ENCODE data around the gene ZNF844. TPM values are rescaled to one million over a fixed set of nuclear protein-coding genes. Genes with fewer than 3 reads are reported as not detected.
"Not testable (repeated sequence)": the region's sequence is repeated elsewhere in the genome, so short reads cannot be mapped to it uniquely, and the experiment has no call there.

Gene ZNF844
- total RNA-seq, 1 donor from 2014 or later = 1.6 TPM

DNA sequence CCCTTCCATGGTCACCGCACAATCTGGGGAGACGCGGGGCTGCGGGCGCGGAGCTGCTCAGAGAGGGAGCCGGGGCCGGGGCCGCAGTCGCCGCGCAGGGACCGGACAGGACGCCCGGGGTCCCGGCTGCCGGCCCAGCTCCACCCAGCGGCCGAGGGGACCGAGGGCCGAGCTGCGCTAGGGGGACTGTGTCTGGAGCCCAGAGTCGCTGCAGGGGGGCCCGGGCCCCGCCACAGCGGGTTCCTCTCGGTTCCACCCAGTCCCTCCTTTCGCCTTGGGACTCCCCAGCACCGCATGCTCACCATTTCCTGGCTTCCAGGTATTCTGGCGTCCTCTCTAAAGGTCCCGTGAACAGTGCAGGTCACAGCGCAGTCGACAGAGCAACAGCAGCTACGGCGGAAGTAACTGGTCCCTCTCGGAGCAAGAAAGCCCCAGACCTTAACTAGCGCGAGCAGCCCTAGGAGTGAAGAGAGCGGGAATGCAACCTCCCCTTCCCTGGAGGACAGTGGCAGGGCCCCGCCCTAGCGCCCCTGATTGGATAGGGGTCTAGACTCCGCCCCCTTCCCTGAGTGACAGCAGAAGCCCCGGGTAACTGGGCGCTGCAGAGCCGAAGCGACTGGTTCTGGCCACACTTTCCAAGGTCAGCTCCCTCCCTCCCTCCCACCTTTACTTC, 11.9 kb upstream of the ZNF844 start, which contains the start of gene ZNF878:
Gene ZNF878, minus strand, starts transcription at position 465 of the 673 bp plus-strand sequence. Its CDS starts 160 bp downstream, at position 305.
- DNase-seq (ENCODE audit: low read depth) (peak; percentile 63), FAIRE-seq (no peak)
- Histone ChIP-seq H3K4me3 (ENCODE audit: low read depth, low read length) (peak within 1 kb of the TSS; percentile 53), H3K27me3 (ENCODE audit: control insufficient read depth, insufficient read depth, low read length) (no peaks in the 10 kb centered on the region), H3K36me3 (ENCODE audit: control insufficient read depth, insufficient read depth, low read length) (no peaks in the 10 kb centered on the region)
- TF ChIP-seq CTCF (IDR thresholded peaks at IDR 0.05; ENCODE audit: insufficient read depth, low read length, severe bottlenecking) = no peak

GRCh38 chr19:12055784-12056183, 8.7 kb upstream of the ZNF844 start:
- TF ChIP-seq CTCF (IDR thresholded peaks at IDR 0.05; ENCODE audit: insufficient read depth, low read length, severe bottlenecking) = no peak
- Histone ChIP-seq H3K36me3 (ENCODE audit: control insufficient read depth, insufficient read depth, low read length) (no peaks in the 10 kb centered on the region), H3K27me3 (ENCODE audit: control insufficient read depth, insufficient read depth, low read length) (no peaks in the 10 kb centered on the region), H3K4me3 (ENCODE audit: low read depth, low read length) (no peak overlapping the region)
- peak; percentile 42 for DNase-seq (ENCODE audit: low read depth)
- FAIRE-seq = no peak

- FAIRE-seq (no peak), DNase-seq (ENCODE audit: low read depth) (no peak)
- H3K4me3 ChIP-seq (ENCODE audit: low read depth, low read length) = no peak overlapping the region
- no peak for TF ChIP-seq CTCF (IDR thresholded peaks at IDR 0.05; ENCODE audit: insufficient read depth, low read length, severe bottlenecking)
- no peaks in the 10 kb centered on the region for H3K27me3 ChIP-seq (ENCODE audit: control insufficient read depth, insufficient read depth, low read length)
- H3K36me3 ChIP-seq (ENCODE audit: control insufficient read depth, insufficient read depth, low read length) = peaks cover 4% of the 10 kb centered on the region
These were observed 11.1 kb downstream of the ZNF844 start for GRCh38 chr19:12075538-12076139.

DNA sequence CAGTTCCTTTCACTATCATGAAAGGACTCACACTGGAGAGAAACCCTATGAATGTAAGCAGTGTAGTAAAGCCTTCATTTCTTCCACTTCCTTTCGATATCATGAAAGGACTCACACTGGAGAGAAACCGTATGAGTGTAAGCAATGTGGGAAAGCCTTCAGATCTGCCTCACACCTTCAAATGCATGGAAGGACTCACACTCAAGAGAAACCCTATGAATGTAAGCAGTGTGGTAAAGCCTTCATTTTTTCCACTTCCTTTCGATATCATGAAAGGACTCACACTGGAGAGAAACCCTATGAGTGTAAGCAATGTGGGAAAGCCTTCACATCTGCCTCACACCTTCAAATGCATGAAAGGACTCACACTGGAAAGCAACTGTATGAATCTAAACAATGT, 11.8 kb downstream of the ZNF844 start:
- H3K36me3 ChIP-seq (ENCODE audit: control insufficient read depth, insufficient read depth, low read length) = not testable (repeated sequence)

GRCh38 chr19:12077375-12077774, 12.8 kb downstream of the ZNF844 start:
- Histone ChIP-seq H3K4me3 (ENCODE audit: low read depth, low read length) (no peak overlapping the region), H3K27me3 (ENCODE audit: control insufficient read depth, insufficient read depth, low read length) (no peaks in the 10 kb centered on the region), H3K36me3 (ENCODE audit: control insufficient read depth, insufficient read depth, low read length) (peaks cover 4% of the 10 kb centered on the region)
- FAIRE-seq = no peak
- no peak for DNase-seq (ENCODE audit: low read depth)
- no peak for TF ChIP-seq CTCF (IDR thresholded peaks at IDR 0.05; ENCODE audit: insufficient read depth, low read length, severe bottlenecking)

More for the DNA sequence above, 11.8 kb downstream of the ZNF844 start:
- FAIRE-seq; H3K27me3 ChIP-seq (ENCODE audit: control insufficient read depth, insufficient read depth, low read length); H3K4me3 ChIP-seq (ENCODE audit: low read depth, low read length); DNase-seq (ENCODE audit: low read depth): not testable (repeated sequence)

GRCh38 chr19:12083336-12083735, 18.8 kb downstream of the ZNF844 start:
- H3K36me3 ChIP-seq (ENCODE audit: control insufficient read depth, insufficient read depth, low read length); H3K4me3 ChIP-seq (ENCODE audit: low read depth, low read length); DNase-seq (ENCODE audit: low read depth); FAIRE-seq; H3K27me3 ChIP-seq (ENCODE audit: control insufficient read depth, insufficient read depth, low read length): not testable (repeated sequence)

All from bronchial epithelial cell (primary cell).